MM.1S (cell line): ENCODE measurements around the gene PICK1.

ENCODE experiments used
- EZH2 ChIP-seq: fragments of 300-600 bp; sonication (generic); optimal IDR thresholded peaks from 2 replicates; pipeline ENCODE3; 2017; ENCODE audit warnings: low read depth, mild to moderate bottlenecking, antibody characterized with exemption, low read length, mixed read lengths
- EZH2phosphoT487 ChIP-seq: fragments of 300-600 bp; sonication (generic); IDR thresholded peaks from 2 replicates; pipeline ENCODE4 v1.6.1; 2018; ENCODE audit warnings: antibody characterized with exemption, low read length
- TF ChIP-seq, protein P1 (sequence below): fragments of 300-600 bp; sonication (generic); IDR thresholded peaks from 2 replicates; pipeline ENCODE4 v1.5.1; 2016; ENCODE audit warnings: antibody characterized with exemption, low read length, mixed read lengths

DNA sequence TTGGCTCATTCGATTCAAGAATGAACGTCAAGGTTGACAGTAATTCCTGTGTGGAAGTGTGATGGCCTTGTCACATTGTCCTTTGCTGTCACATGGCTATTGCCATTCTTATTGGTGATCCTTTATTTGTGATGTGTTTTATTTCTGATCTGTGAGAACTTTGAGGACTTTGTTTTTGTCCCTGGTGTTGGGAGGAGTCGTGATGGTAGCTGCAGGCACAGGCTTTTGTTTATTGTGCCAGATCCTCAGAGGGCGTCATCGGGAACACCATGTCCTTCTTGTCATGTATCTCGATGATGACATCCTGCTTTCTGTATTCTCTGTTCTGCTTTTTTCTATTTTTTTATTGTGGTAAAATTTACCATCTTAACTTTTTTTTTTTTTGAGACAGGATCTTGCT is 5.6 kb downstream of the PICK1 start:
- TF ChIP-seq EZH2 (no peak), EZH2phosphoT487 (no peak)
- TF ChIP-seq, protein P1, sequence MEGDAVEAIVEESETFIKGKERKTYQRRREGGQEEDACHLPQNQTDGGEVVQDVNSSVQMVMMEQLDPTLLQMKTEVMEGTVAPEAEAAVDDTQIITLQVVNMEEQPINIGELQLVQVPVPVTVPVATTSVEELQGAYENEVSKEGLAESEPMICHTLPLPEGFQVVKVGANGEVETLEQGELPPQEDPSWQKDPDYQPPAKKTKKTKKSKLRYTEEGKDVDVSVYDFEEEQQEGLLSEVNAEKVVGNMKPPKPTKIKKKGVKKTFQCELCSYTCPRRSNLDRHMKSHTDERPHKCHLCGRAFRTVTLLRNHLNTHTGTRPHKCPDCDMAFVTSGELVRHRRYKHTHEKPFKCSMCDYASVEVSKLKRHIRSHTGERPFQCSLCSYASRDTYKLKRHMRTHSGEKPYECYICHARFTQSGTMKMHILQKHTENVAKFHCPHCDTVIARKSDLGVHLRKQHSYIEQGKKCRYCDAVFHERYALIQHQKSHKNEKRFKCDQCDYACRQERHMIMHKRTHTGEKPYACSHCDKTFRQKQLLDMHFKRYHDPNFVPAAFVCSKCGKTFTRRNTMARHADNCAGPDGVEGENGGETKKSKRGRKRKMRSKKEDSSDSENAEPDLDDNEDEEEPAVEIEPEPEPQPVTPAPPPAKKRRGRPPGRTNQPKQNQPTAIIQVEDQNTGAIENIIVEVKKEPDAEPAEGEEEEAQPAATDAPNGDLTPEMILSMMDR = no peak
